GM12878 (cell line): Measurements from ENCODE around the gene SAFB. TPM values are rescaled to one million over a fixed set of nuclear protein-coding genes. Genes with fewer than 3 reads are reported as not detected.

Experiments used
- ATAC-seq: fragments of 200-7000 bp; cut with Tn5 transposase; 3 replicates; pipeline ENCODE4 v1.9.1; 2020; ENCODE audit warnings: mild to moderate bottlenecking, moderate library complexity
- BruUV-seq: library from RNA; stranded (reverse); fragments of 400-500 nt; replicated peaks from 2 replicates; lab custom pipeline; 2021; lab: Mats Ljungman, UMichigan
- CTCF ChIA-PET: fragments of 300-600 bp; sonication (Branson Sonifier 250); formaldehyde crosslinking; extraction: SDS; loops from one replicate; lab custom pipeline; 2021; ENCODE audit warnings: inconsistent platforms; lab: Yijun Ruan, JAX
- POLR2A ChIA-PET: fragments of 350-600 bp; formaldehyde crosslinking; extraction: SDS; loops from one replicate; lab custom pipeline; 2021; ENCODE audit warnings: inconsistent platforms; lab: Charles Lee
- RAD21 ChIA-PET: fragments of 300-600 bp; sonication (Branson Sonifier 250); formaldehyde crosslinking; loops from one replicate; lab custom pipeline; 2023; ENCODE audit warnings: antibody characterized with exemption; ENCODE audit not compliant: unreplicated experiment; lab: Charles Lee
- SMC1A ChIA-PET: fragments of 300-600 bp; sonication (Branson Sonifier 250); formaldehyde crosslinking; loops from one replicate; lab custom pipeline; 2023; ENCODE audit not compliant: unreplicated experiment, uncharacterized antibody; lab: Charles Lee
- DNase-seq: peaks from one replicate; pipeline ENCODE4 v3.0.0-alpha.2; 2011; ENCODE audit warnings: low read depth, low spot score
- FAIRE-seq: peaks from 3 replicates; lab custom pipeline; 2011; peaks lifted over from hg19 to GRCh38; lab: Jason Lieb, UNC
- H2AFZ ChIP-seq: 2 replicates; pipeline ENCODE4 v1.6.0; 2011; ENCODE audit warnings: low read depth, low read length, control low read depth; ENCODE audit not compliant: control insufficient read depth
- H3K27ac ChIP-seq: 2 replicates; pipeline ENCODE4 v1.5.1; 2011; ENCODE audit warnings: control low read depth; ENCODE audit not compliant: control insufficient read depth, insufficient read depth
- H3K27me3 ChIP-seq, 2 experiments: replicated peaks in 1 of 2; 2 replicates each; pipeline versions ENCODE4 v1.6.0 to v1.6.1; 2011; ENCODE audit warnings: low read length in 1 of 2; ENCODE audit not compliant: control insufficient read depth in 2 of 2, insufficient read depth in 2 of 2
- H3K36me3 ChIP-seq, 2 experiments: 2 replicates each; pipeline ENCODE4 v1.5.1; 2011; ENCODE audit warnings: low read length in 1 of 2; ENCODE audit not compliant: control insufficient read depth in 2 of 2, insufficient read depth in 2 of 2
- H3K4me1 ChIP-seq: 2 replicates; pipeline ENCODE4 v1.6.1; 2011; ENCODE audit warnings: mild to moderate bottlenecking, low read length, moderate library complexity, mixed read lengths; ENCODE audit not compliant: control insufficient read depth, insufficient read depth
- H3K4me2 ChIP-seq: 2 replicates; pipeline ENCODE4 v1.6.0; 2011; ENCODE audit warnings: control low read depth; ENCODE audit not compliant: control insufficient read depth, insufficient read depth
- H3K4me3 ChIP-seq: fragments of 200-600 bp; sonication (generic); 2 replicates; pipeline ENCODE4 v1.5.1; 2016
- H3K79me2 ChIP-seq: 2 replicates; pipeline ENCODE4 v1.6.0; 2011; ENCODE audit warnings: low read length; ENCODE audit not compliant: control insufficient read depth, insufficient read depth
- H3K9ac ChIP-seq: 2 replicates; pipeline ENCODE4 v1.8.0; 2011; ENCODE audit warnings: low read length, control low read depth, mixed read lengths; ENCODE audit not compliant: control insufficient read depth, insufficient read depth
- H3K9me3 ChIP-seq: replicated peaks from 3 replicates; pipeline ENCODE4 v1.5.1; 2011; ENCODE audit warnings: mild to moderate bottlenecking, low read length; ENCODE audit not compliant: control insufficient read depth, insufficient read depth
- H4K20me1 ChIP-seq: 2 replicates; pipeline ENCODE4 v1.6.0; 2011; ENCODE audit not compliant: control insufficient read depth, insufficient read depth
- CBX3 ChIP-seq: fragments of 200-600 bp; sonication (generic); IDR thresholded peaks from 2 replicates; pipeline ENCODE4 v1.6.1; 2016; ENCODE audit warnings: low read depth, borderline replicate concordance
- EED ChIP-seq: sonication (generic); IDR thresholded peaks from 2 replicates; pipeline ENCODE4 v1.6.1; 2016; ENCODE audit warnings: antibody characterized with exemption, low read depth
- GABPA ChIP-seq: IDR thresholded peaks from 2 replicates; pipeline ENCODE4 v1.6.1; 2014; ENCODE audit warnings: antibody characterized with exemption, low read depth, mild to moderate bottlenecking, inconsistent platforms
- IRF4 ChIP-seq: IDR thresholded peaks from 2 replicates; pipeline ENCODE4 v1.6.1; 2011; ENCODE audit warnings: low read depth, low read length
- JUND ChIP-seq: IDR thresholded peaks from 2 replicates; pipeline ENCODE4 v1.6.1; 2012; ENCODE audit warnings: low read depth, mild to moderate bottlenecking, low read length, improper control_type of control experiment, moderate library complexity
- NRF1 ChIP-seq: conservative IDR thresholded peaks from 2 replicates; pipeline ENCODE4 v1.6.1; 2011; ENCODE audit warnings: mild to moderate bottlenecking, low read depth, low read length, improper control_type of control experiment
- ZBTB40 ChIP-seq: fragments of 450-650 bp; IDR thresholded peaks from 2 replicates; pipeline ENCODE4 v1.6.1; 2016; ENCODE audit warnings: mild to moderate bottlenecking, moderate library complexity, borderline replicate concordance
- ZNF217 ChIP-seq: fragments of 450-650 bp; IDR thresholded peaks from 2 replicates; pipeline ENCODE4 v1.6.1; 2017; ENCODE audit warnings: antibody characterized with exemption, mild to moderate bottlenecking
- ZNF687 ChIP-seq: fragments of 450-650 bp; IDR thresholded peaks from 2 replicates; pipeline ENCODE4 v1.6.1; 2017; ENCODE audit warnings: mild to moderate bottlenecking, moderate library complexity
- WGBS: methylation state at CpG from one replicate; pipeline ENCODE4 v1.1.6; 2016; ENCODE audit warnings: low lambda C conversion rate; ENCODE audit not compliant: insufficient replicate concordance, insufficient coverage; ENCODE audit errors: missing lambda C conversion rate; 5-methylcytosine and 5-hydroxymethylcytosine counted together
- in situ Hi-C: fragments of 300-500 bp; cut with MboI; formaldehyde crosslinking; loops from 9 replicates; pipeline ENCODE4 v1.14.3; 2018; ENCODE audit warnings: mixed read lengths
- intact Hi-C: fragments of 100-400 bp; cut with micrococcal nuclease; formaldehyde crosslinking; loops from one replicate; pipeline ENCODE4 v1.14.2; 2022; ENCODE audit not compliant: unreplicated experiment
- polyA plus RNA-seq, 11 experiments: library from polyadenylated mRNA; depleted of rRNA in 4 of 11; unstranded in 6 of 11; stranded (reverse) in 5 of 11; fragments of >200 nt; fragmentation: Nextera tagmentation in 4 of 11; fragmentation: Illumina TruSeq in 1 of 11; extraction: Ambion mirVana in 4 of 11; extraction: Trizol in 1 of 11; gene quantifications; 1 replicate in 1 of 11; 2 replicates in 10 of 11; pipeline versions ENCODE4 v1.2.1 to v1.2.3, GENCODE V29; 2011 to 2016; ENCODE audit warnings: inconsistent platforms in 2 of 11, missing spikeins in 2 of 11, low read depth in 1 of 11
- total RNA-seq, 4 experiments: library from RNA; depleted of rRNA in 3 of 4; stranded (reverse); fragments of >200 nt in 3 of 4; fragmentation: Illumina TruSeq in 1 of 4; extraction: Trizol in 1 of 4; gene quantifications; 2 replicates each; pipeline versions ENCODE4 v1.2.1 to v1.2.3, GENCODE V29; 2013 to 2021

SAFB gene
- total and polyA plus RNA-seq, 10 of the 15 experiments (the other 5 are each of a cell fraction or from before 2014, with no cell fraction given): 1.6 to 131 (median 61.2) TPM

GRCh38 chr19:5637971-5638370, 15.1 kb downstream of the SAFB start:
- TF ChIP-seq CBX3: no peak
- TF ChIP-seq ZBTB40: no peak
- no peak for TF ChIP-seq ZNF687
- no peak for TF ChIP-seq ZNF217
- TF ChIP-seq EED: no peak
- no peak for TF ChIP-seq JUND
- TF ChIP-seq GABPA: no peak
- TF ChIP-seq NRF1: no peak
- no peak for TF ChIP-seq IRF4
- no peak overlapping the region for H3K4me3 ChIP-seq
- no peak overlapping the region for H2AFZ ChIP-seq
- H3K4me1 ChIP-seq: no peaks in the 10 kb centered on the region
- CTCF ChIA-PET: no interaction called here
- H3K27me3 ChIP-seq: no peaks in the 10 kb centered on the region
- no peak for DNase-seq
- peaks cover 4% of the 10 kb centered on the region for H4K20me1 ChIP-seq
- no peaks in the 10 kb centered on the region; the same call in 2 of the 3 replicates for H3K9me3 ChIP-seq
- intact Hi-C loops: no loop called here
- RAD21 ChIA-PET: no interaction called here
- peaks cover 62% of the 10 kb centered on the region for H3K79me2 ChIP-seq
- no peak overlapping the region for H3K9ac ChIP-seq
- 3% methylated on average over 1 of the region's 1 CpG for WGBS
- no peak overlapping the region for H3K27ac ChIP-seq
- no peak for FAIRE-seq
- peaks cover 13 to 24% of the 10 kb centered on the region in 2 experiments for H3K36me3 ChIP-seq
- in situ Hi-C loops: no loop called here
- SMC1A ChIA-PET: no interaction called here
- ATAC-seq: no peak
- H3K4me2 ChIP-seq: no peak overlapping the region
- POLR2A ChIA-PET: interaction anchor here (1.0 kb wide), 1 partner anchor 49 kb away, joined by 3 read pairs; no protein-coding TSS in a partner anchor
- BruUV-seq: no TSS peak
